ENCODE results near the gene H6PD.
A peak's percentile ranks its signal among the peaks of the same experiment; 100 is the strongest.

H6PD gene

GRCh38 chr1:9314111-9314510 is 79.5 kb downstream of the H6PD start:
- H3K27me3 ChIP-seq (ENCODE audit: control insufficient read depth in 1 of 2, insufficient read depth in 2 of 2, low read length in 2 of 2), result no peaks in the 10 kb centered on the region
- no peak overlapping the region for H3K9ac ChIP-seq (ENCODE audit: low read depth in 1 of 2, low read length in 2 of 2)
- no peak overlapping the region for H3K4me3 ChIP-seq (ENCODE audit: low read depth in 1 of 2, low read length in 2 of 2)
- H3K9me3 ChIP-seq (ENCODE audit: control insufficient read depth in 1 of 2, low read length in 2 of 2), result no peaks in the 10 kb centered on the region
- H3K27ac ChIP-seq (ENCODE audit: low read depth, low read length), result no peak overlapping the region
- H3K36me3 ChIP-seq (ENCODE audit: control insufficient read depth in 1 of 2, insufficient read depth in 2 of 2, low read length in 2 of 2), result peaks cover 10 to 12% of the 10 kb centered on the region in 2 donors
- peaks cover 25 to 26% of the 10 kb centered on the region in 2 donors for H3K4me1 ChIP-seq (ENCODE audit: control insufficient read depth in 1 of 2, insufficient read depth in 2 of 2, low read length in 2 of 2)

DNA sequence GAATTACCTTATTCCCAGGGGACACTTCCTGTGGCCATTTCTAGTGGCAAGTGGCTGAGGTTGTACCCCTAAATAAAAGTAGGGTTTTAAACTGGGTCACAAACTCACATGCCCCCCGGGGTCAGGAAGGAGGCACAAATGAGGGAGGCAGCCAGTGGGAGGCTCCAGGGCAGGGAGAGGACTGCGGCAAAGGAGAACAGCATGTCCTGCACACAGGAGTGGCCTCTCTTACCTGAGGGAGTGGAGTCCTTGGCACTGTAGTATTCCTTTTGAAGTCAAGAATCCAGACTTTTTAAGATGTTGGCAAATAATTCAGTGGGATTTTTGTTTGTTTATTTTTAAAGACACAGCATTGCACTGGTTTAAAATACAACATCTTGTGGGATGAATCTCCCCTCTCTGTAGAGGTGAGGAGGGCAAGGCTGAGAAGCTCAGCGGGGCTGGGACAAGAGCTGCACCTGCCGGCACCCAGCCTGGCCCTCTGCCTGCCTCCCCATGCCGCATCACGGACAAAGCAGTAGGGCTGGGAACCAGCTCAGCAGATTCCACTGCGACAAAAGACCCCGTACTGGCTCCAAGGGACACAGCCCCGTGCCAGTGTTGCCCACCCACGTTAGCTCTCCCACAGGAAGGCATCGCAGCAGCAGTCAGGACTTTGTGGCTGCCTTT is 80.3 kb downstream of the H6PD start:
- H3K27me3 ChIP-seq (ENCODE audit: control insufficient read depth in 1 of 2, insufficient read depth in 2 of 2, low read length in 2 of 2), result no peaks in the 10 kb centered on the region
- H3K9ac ChIP-seq (ENCODE audit: low read depth in 1 of 2, low read length in 2 of 2), result no peak overlapping the region
- H3K36me3 ChIP-seq (ENCODE audit: control insufficient read depth in 1 of 2, insufficient read depth in 2 of 2, low read length in 2 of 2), result peaks cover 10 to 12% of the 10 kb centered on the region in 2 donors
- no peaks in the 10 kb centered on the region for H3K9me3 ChIP-seq (ENCODE audit: control insufficient read depth in 1 of 2, low read length in 2 of 2)
- peaks cover 32 to 34% of the 10 kb centered on the region in 2 donors for H3K4me1 ChIP-seq (ENCODE audit: control insufficient read depth in 1 of 2, insufficient read depth in 2 of 2, low read length in 2 of 2)
- no peak overlapping the region for H3K27ac ChIP-seq (ENCODE audit: low read depth, low read length)
- no peak overlapping the region for H3K4me3 ChIP-seq (ENCODE audit: low read depth in 1 of 2, low read length in 2 of 2)

- Histone ChIP-seq H3K27ac (ENCODE audit: low read depth, low read length) (no peak overlapping the region), H3K9ac (ENCODE audit: low read depth in 1 of 2, low read length in 2 of 2) (no peak overlapping the region), H3K9me3 (ENCODE audit: control insufficient read depth in 1 of 2, low read length in 2 of 2) (no peaks in the 10 kb centered on the region), H3K36me3 (ENCODE audit: control insufficient read depth in 1 of 2, insufficient read depth in 2 of 2, low read length in 2 of 2) (peaks cover 10 to 12% of the 10 kb centered on the region in 2 donors), H3K4me3 (ENCODE audit: low read depth in 1 of 2, low read length in 2 of 2) (no peak overlapping the region), H3K27me3 (ENCODE audit: control insufficient read depth in 1 of 2, insufficient read depth in 2 of 2, low read length in 2 of 2) (no peaks in the 10 kb centered on the region), H3K4me1 (ENCODE audit: control insufficient read depth in 1 of 2, insufficient read depth in 2 of 2, low read length in 2 of 2) (peaks cover 39 to 41% of the 10 kb centered on the region in 2 donors)
Observed at GRCh38 chr1:9315411-9316079, 81.0 kb downstream of the H6PD start.

DNA sequence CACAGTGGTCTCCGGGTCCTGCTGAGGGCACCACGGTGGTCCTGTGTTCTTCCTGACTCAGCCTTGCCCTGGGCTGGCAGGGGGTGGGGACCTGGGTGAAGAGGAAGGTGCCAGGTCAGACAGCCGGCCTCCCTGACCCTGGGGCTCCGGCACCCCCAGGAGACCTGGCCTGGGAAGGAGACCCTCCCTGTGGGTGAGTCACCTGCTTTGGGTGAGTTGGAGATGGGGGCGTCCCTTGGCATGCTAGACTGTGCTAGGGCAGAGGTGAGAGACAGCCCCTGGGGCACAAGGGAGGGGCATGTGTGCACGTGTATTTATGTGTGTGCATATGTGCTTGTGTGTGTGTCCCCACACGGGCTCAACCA is 81.5 kb downstream of the H6PD start:
- Histone ChIP-seq H3K27ac (ENCODE audit: low read depth, low read length) (no peak overlapping the region), H3K4me1 (ENCODE audit: control insufficient read depth in 1 of 2, insufficient read depth in 2 of 2, low read length in 2 of 2) (peaks cover 44 to 46% of the 10 kb centered on the region in 2 donors), H3K9ac (ENCODE audit: low read depth in 1 of 2, low read length in 2 of 2) (no peak overlapping the region), H3K4me3 (ENCODE audit: low read depth in 1 of 2, low read length in 2 of 2) (no peak overlapping the region), H3K9me3 (ENCODE audit: control insufficient read depth in 1 of 2, low read length in 2 of 2) (no peaks in the 10 kb centered on the region), H3K36me3 (ENCODE audit: control insufficient read depth in 1 of 2, insufficient read depth in 2 of 2, low read length in 2 of 2) (peaks cover 10 to 12% of the 10 kb centered on the region in 2 donors), H3K27me3 (ENCODE audit: control insufficient read depth in 1 of 2, insufficient read depth in 2 of 2, low read length in 2 of 2) (no peaks in the 10 kb centered on the region)

DNA sequence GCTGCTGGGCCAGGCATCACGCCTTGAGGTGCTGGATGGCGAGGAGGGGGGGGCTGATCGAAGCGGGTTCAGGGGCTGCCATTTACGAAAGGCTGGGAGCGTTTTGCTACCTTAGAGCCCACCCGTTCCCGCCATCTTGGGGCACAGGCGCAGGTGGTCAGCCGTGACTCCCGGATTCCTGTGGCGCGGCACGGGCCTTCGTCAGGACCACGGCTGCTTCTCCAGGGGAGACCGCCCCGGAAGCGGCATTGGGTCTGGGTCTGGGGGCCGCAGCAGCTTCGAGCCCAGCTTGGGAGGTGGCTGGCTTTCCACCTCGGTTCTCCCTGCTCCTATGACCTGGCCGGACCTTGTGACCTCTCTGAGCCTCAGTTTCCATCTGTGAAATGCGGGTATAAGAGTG is 81.9 kb downstream of the H6PD start:
- Histone ChIP-seq H3K9me3 (ENCODE audit: control insufficient read depth in 1 of 2, low read length in 2 of 2) (no peaks in the 10 kb centered on the region), H3K4me1 (ENCODE audit: control insufficient read depth in 1 of 2, insufficient read depth in 2 of 2, low read length in 2 of 2) (peaks cover 49 to 50% of the 10 kb centered on the region in 2 donors), H3K36me3 (ENCODE audit: control insufficient read depth in 1 of 2, insufficient read depth in 2 of 2, low read length in 2 of 2) (peaks cover 10 to 12% of the 10 kb centered on the region in 2 donors), H3K27me3 (ENCODE audit: control insufficient read depth in 1 of 2, insufficient read depth in 2 of 2, low read length in 2 of 2) (no peaks in the 10 kb centered on the region), H3K4me3 (ENCODE audit: low read depth in 1 of 2, low read length in 2 of 2) (no peak overlapping the region), H3K27ac (ENCODE audit: low read depth, low read length) (no peak overlapping the region), H3K9ac (ENCODE audit: low read depth in 1 of 2, low read length in 2 of 2) (no peak overlapping the region)

DNA sequence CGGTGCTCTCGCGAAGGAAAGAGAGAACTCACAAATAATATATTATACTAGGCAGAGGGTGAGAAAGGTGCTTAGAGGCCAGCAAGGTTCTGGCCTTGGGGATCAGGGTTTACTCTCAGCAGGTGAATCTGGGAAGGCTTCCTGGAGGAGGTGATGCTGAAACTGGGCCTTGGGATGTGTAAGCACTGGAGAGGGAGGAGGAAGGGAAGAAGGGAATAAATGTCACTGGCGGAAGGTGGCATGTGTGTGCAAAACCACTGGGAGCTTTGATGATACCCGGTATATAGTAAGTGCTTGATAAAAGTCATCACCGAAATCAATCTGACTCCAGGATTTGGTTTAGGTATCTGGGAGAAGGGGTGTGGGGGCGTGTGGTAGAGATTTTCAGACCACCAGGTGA is 82.5 kb downstream of the H6PD start:
- H3K36me3 ChIP-seq (ENCODE audit: control insufficient read depth in 1 of 2, insufficient read depth in 2 of 2, low read length in 2 of 2), result peaks cover 10 to 12% of the 10 kb centered on the region in 2 donors
- H3K4me3 ChIP-seq (ENCODE audit: low read depth in 1 of 2, low read length in 2 of 2), result no peak overlapping the region
- H3K27me3 ChIP-seq (ENCODE audit: control insufficient read depth in 1 of 2, insufficient read depth in 2 of 2, low read length in 2 of 2), result no peaks in the 10 kb centered on the region
- no peak overlapping the region for H3K9ac ChIP-seq (ENCODE audit: low read depth in 1 of 2, low read length in 2 of 2)
- no peaks in the 10 kb centered on the region for H3K9me3 ChIP-seq (ENCODE audit: control insufficient read depth in 1 of 2, low read length in 2 of 2)
- no peak overlapping the region for H3K27ac ChIP-seq (ENCODE audit: low read depth, low read length)
- peaks cover 54 to 56% of the 10 kb centered on the region in 2 donors for H3K4me1 ChIP-seq (ENCODE audit: control insufficient read depth in 1 of 2, insufficient read depth in 2 of 2, low read length in 2 of 2)

- H3K9me3 ChIP-seq (ENCODE audit: control insufficient read depth in 1 of 2, low read length in 2 of 2), result no peaks in the 10 kb centered on the region
- H3K4me1 ChIP-seq (ENCODE audit: control insufficient read depth in 1 of 2, insufficient read depth in 2 of 2, low read length in 2 of 2), result peaks cover 60 to 62% of the 10 kb centered on the region in 2 donors
- H3K9ac ChIP-seq (ENCODE audit: low read depth in 1 of 2, low read length in 2 of 2), result no peak overlapping the region
- no peaks in the 10 kb centered on the region for H3K27me3 ChIP-seq (ENCODE audit: control insufficient read depth in 1 of 2, insufficient read depth in 2 of 2, low read length in 2 of 2)
- H3K4me3 ChIP-seq (ENCODE audit: low read depth in 1 of 2, low read length in 2 of 2), result no peak overlapping the region
- H3K27ac ChIP-seq (ENCODE audit: low read depth, low read length), result no peak overlapping the region
- peaks cover 10 to 12% of the 10 kb centered on the region in 2 donors for H3K36me3 ChIP-seq (ENCODE audit: control insufficient read depth in 1 of 2, insufficient read depth in 2 of 2, low read length in 2 of 2)
Observed at GRCh38 chr1:9317591-9318417, 83.2 kb downstream of the H6PD start.

DNA sequence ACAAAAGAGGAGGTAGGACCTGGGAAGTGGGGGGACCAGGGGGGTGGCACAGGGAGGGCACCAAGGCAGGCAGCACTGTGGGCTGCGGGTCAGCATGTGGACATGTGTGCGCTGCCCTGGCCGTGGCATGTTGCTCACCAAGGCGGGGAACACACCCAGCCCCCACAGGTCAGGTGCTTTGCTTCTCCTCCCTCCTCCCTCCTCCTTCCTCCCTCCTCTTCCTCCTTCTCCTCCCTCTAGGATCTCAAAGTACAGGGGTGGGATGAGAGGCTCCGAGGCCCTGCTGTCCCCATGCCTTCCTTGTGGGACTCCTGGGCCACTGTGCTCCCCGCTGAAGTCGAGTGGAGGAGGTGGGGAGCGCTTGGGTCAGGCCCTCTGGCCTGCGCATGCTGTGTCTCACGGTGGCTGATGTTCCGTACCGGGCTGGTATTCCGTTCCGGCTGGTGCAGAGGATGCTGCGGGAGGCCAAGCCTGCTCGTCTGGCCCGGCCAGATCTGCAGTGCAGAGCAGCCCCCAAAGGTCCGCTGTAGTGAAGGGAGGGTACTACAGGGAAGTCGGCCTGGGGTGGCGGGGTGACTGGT is 84.7 kb downstream of the H6PD start:
- H3K4me3 ChIP-seq (ENCODE audit: low read depth in 1 of 2, low read length in 2 of 2), result peak overlapping the region; percentile 49 to 50
- H3K9ac ChIP-seq (ENCODE audit: low read depth in 1 of 2, low read length in 2 of 2), result peak overlapping the region in 1 of 2 donors; percentile 6
- peaks cover 10 to 12% of the 10 kb centered on the region in 2 donors for H3K36me3 ChIP-seq (ENCODE audit: control insufficient read depth in 1 of 2, insufficient read depth in 2 of 2, low read length in 2 of 2)

GRCh38 chr1:9319789-9320519 is 85.4 kb downstream of the H6PD start:
- H3K4me3 ChIP-seq (ENCODE audit: low read depth in 1 of 2, low read length in 2 of 2), result peak overlapping the region; percentile 49 to 50
- no peaks in the 10 kb centered on the region for H3K27me3 ChIP-seq (ENCODE audit: control insufficient read depth in 1 of 2, insufficient read depth in 2 of 2, low read length in 2 of 2)
- no peak overlapping the region for H3K27ac ChIP-seq (ENCODE audit: low read depth, low read length)
- H3K4me1 ChIP-seq (ENCODE audit: control insufficient read depth in 1 of 2, insufficient read depth in 2 of 2, low read length in 2 of 2), result peaks cover 66 to 70% of the 10 kb centered on the region in 2 donors
- no peaks in the 10 kb centered on the region for H3K9me3 ChIP-seq (ENCODE audit: control insufficient read depth in 1 of 2, low read length in 2 of 2)
- H3K36me3 ChIP-seq (ENCODE audit: control insufficient read depth in 1 of 2, insufficient read depth in 2 of 2, low read length in 2 of 2), result peaks cover 10 to 12% of the 10 kb centered on the region in 2 donors
- H3K9ac ChIP-seq (ENCODE audit: low read depth in 1 of 2, low read length in 2 of 2), result peak overlapping the region in 1 of 2 donors; percentile 6

More for the DNA sequence above, 84.7 kb downstream of the H6PD start:
- Histone ChIP-seq H3K4me1 (ENCODE audit: control insufficient read depth in 1 of 2, insufficient read depth in 2 of 2, low read length in 2 of 2) (peaks cover 62 to 65% of the 10 kb centered on the region in 2 donors), H3K9me3 (ENCODE audit: control insufficient read depth in 1 of 2, low read length in 2 of 2) (no peaks in the 10 kb centered on the region), H3K27ac (ENCODE audit: low read depth, low read length) (no peak overlapping the region), H3K27me3 (ENCODE audit: control insufficient read depth in 1 of 2, insufficient read depth in 2 of 2, low read length in 2 of 2) (no peaks in the 10 kb centered on the region)
